Left lung (tissue), 10 donors: Measurements from ENCODE around the gene WSCD2. TPM values are rescaled to one million over a fixed set of nuclear protein-coding genes. Genes with fewer than 3 reads are reported as not detected.

ENCODE experiments used
- ATAC-seq: fragments of 200-7000 bp; cut with Tn5 transposase; one replicate; pipeline ENCODE4 v1.9.1; 2020; ENCODE audit warnings: moderate library complexity
- DNase-seq, 4 donors: peaks; one replicate each; pipeline ENCODE4 v3.0.0-alpha.2; 2013 to 2020
- H3K27ac ChIP-seq, 2 donors: fragments of 200-600 bp; sonication (generic) in 1 of 2; one replicate each; pipeline versions ENCODE4 v1.5.0 to v1.8.0; 2020 to 2021
- H3K27me3 ChIP-seq, 2 donors: fragments of 200-600 bp; sonication (generic) in 1 of 2; one replicate each; pipeline versions ENCODE4 v1.5.0 to v1.8.0; 2020 to 2021
- H3K36me3 ChIP-seq, 2 donors: fragments of 200-600 bp; sonication (generic) in 1 of 2; one replicate each; pipeline versions ENCODE4 v1.5.0 to v1.8.0; 2020 to 2021
- H3K4me1 ChIP-seq, 2 donors: fragments of 200-600 bp; one replicate each; pipeline ENCODE4 v1.8.0; 2021
- H3K4me3 ChIP-seq, 2 donors: fragments of 200-600 bp; sonication (generic) in 1 of 2; one replicate each; pipeline versions ENCODE4 v1.5.0 to v1.8.0; 2020 to 2021; ENCODE audit warnings: mild to moderate bottlenecking in 1 of 2
- H3K9me3 ChIP-seq, 2 donors: fragments of 200-600 bp; sonication (generic) in 1 of 2; one replicate each; pipeline versions ENCODE4 v1.5.0 to v1.8.0; 2020 to 2021
- intact Hi-C, 2 donors: fragments of 100-400 bp; cut with DNase I; formaldehyde crosslinking; loops; one replicate each; pipeline versions ENCODE4 v1.11.2 to v1.14.2; 2022
- polyA plus RNA-seq, 6 donors: library from polyadenylated mRNA; unstranded; fragments of 120-200 nt; gene quantifications; one replicate each; pipeline ENCODE4 v1.2.1, GENCODE V29; 2013; ENCODE audit not compliant: insufficient read length in 6 of 6
- total RNA-seq, 2 donors: library from RNA; stranded (reverse); fragmentation: NEBNext Ultra II Directional; extraction: Animal tissue kit (Norgen Biotek cat#: 25700); gene quantifications; one replicate each; pipeline ENCODE4 v1.2.1, GENCODE V29; 2021
- TF ChIP-seq, protein P1 (sequence below), 2 donors: fragments of 200-600 bp; sonication (generic) in 1 of 2; IDR thresholded peaks; one replicate each; pipeline versions ENCODE4 v1.5.0 to v1.8.0; 2021; ENCODE audit warnings: antibody characterized with exemption in 2 of 2
- donor health status: DM: no; HTN: yes; CAD: no.
- donor health status: DM: no; HTN: no; CAD: no.

Gene WSCD2
- total and polyA plus RNA-seq, 8 donors, result 0.29 to 1.3 (median 0.47) TPM

DNA sequence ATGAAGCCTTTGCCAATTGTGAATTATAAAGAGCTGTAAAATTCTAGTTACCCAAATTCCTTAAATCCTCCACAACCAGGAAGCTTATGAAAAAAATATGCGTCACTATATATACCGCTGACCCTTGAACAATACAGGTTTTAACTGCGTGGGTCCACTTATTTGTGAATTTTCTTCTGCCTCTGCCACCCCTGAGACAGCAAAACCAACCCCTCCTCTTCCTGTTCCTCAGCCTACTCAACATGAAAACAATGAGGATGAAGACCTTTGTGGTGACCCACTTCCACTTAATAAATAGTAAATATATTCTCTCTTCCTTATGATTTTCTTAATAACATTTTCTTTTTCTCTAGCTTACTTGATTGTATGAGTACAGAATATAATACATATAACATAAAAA lies 167.9 kb downstream of the WSCD2 start:
- Histone ChIP-seq H3K4me1 (peaks cover 0 to 45% of the 10 kb centered on the region in 2 donors), H3K27me3 (no peaks in the 10 kb centered on the region), H3K9me3 (no peaks in the 10 kb centered on the region), H3K27ac (no peak overlapping the region), H3K36me3 (peaks cover 0 to 15% of the 10 kb centered on the region in 2 donors), H3K4me3 (no peak overlapping the region)
- no peak for ATAC-seq
- intact Hi-C loops, result no loop called here
- no peak for DNase-seq
- TF ChIP-seq, protein P1, sequence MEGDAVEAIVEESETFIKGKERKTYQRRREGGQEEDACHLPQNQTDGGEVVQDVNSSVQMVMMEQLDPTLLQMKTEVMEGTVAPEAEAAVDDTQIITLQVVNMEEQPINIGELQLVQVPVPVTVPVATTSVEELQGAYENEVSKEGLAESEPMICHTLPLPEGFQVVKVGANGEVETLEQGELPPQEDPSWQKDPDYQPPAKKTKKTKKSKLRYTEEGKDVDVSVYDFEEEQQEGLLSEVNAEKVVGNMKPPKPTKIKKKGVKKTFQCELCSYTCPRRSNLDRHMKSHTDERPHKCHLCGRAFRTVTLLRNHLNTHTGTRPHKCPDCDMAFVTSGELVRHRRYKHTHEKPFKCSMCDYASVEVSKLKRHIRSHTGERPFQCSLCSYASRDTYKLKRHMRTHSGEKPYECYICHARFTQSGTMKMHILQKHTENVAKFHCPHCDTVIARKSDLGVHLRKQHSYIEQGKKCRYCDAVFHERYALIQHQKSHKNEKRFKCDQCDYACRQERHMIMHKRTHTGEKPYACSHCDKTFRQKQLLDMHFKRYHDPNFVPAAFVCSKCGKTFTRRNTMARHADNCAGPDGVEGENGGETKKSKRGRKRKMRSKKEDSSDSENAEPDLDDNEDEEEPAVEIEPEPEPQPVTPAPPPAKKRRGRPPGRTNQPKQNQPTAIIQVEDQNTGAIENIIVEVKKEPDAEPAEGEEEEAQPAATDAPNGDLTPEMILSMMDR (IDR thresholded peaks at IDR 0.05), result no peak

DNA sequence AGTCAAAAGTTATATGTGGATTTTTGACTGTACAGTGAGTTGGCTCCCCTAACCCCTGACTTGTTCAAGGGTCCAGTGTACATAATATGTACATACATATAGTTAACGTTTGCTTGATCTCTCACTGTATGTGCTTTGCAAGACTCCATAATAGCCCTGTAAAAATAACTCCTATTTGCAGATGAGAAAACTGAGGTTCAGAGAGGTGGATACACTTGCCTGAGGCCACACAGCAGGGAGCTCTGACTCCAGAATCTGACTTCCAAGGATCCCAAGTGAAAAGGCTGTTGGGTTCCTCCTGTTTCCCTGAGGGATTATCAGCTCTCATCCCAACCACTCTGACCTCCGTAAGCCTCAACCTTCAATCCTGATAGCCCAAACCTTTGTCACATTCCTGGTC lies 168.3 kb downstream of the WSCD2 start:
- TF ChIP-seq, protein P1 (IDR thresholded peaks at IDR 0.05), result no peak
- Histone ChIP-seq H3K36me3 (peaks cover 0 to 10% of the 10 kb centered on the region in 2 donors), H3K4me3 (no peak overlapping the region), H3K9me3 (no peaks in the 10 kb centered on the region), H3K27me3 (no peaks in the 10 kb centered on the region), H3K4me1 (peaks cover under 1 to 50% of the 10 kb centered on the region in 2 donors), H3K27ac (no peak overlapping the region)
- intact Hi-C loops, result no loop called here
- no peak for ATAC-seq
- DNase-seq, result no peak

DNA sequence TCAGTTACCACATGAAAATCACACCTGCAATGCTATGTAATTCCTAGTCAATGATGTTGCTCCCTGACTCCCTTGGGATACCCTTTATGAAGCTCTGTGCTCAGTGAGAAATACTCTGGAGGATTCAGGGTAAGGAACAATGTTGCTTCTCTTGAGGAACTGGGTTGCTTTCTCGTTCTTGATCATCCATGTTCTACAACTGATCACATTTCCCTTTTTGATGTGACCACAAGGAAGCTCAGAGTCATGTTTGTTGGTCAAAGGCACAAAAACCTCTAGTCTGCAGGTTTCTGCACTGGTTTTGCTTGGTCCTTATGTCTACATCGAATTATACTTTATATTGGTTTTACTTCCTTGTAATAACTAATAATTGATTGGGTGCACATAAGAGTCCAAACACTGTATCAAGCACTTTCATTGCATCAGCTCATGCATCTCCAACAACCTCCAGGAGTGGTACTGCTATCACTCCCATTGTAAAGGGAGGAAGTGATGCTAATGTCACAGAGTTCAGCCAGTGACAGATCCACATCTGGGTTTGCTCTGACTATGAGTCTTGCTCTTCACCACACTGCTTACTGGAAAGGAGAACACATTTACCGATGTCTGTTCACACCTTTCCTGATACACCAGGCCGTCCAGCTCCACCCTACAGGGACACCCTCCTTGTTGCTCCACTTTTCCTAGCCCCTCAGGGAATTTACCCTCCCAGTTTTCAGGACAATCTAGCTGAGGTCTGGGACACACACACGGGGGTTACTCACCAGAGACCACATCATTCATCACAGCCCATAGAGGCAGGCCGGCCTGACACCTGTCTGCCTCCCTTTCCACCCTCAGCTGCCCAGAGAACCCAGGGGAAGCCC lies 169.0 kb downstream of the WSCD2 start:
- H3K27me3 ChIP-seq, result no peaks in the 10 kb centered on the region
- H3K36me3 ChIP-seq, result peaks cover 0 to 3% of the 10 kb centered on the region in 2 donors
- peak overlapping the region in 1 of 2 donors; percentile 23 for H3K27ac ChIP-seq
- DNase-seq (no peak), ATAC-seq (no peak)
- no peak overlapping the region for H3K4me3 ChIP-seq
- peaks cover 8 to 57% of the 10 kb centered on the region in 2 donors for H3K4me1 ChIP-seq
- TF ChIP-seq, protein P1 (IDR thresholded peaks at IDR 0.05), result no peak
- no peaks in the 10 kb centered on the region for H3K9me3 ChIP-seq
- intact Hi-C loops, result no loop called here

DNA sequence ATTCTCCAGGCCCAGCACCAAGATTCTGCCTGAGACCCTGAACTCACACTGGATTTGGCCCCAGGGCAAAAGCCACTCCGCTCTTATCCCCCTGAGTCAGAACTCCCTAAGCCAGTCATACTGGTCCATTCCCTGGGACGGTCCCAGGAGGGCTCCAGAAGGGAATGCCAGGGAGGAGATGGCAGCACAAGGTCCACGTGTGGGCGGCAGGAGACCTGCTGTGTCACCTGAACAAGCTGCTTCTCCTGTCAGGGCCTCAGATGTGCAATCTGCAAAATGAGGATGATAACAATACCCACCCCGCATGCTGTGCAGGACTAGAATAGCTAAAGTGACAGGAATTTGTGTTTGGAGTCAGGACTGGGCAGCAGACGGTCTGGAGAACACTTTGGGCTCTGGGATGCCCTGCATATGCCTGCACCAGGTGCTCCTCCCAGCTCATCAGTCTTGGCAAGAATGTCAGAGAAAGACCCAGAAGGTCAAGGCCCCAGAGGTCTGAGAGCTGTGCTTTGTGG lies 169.7 kb downstream of the WSCD2 start:
- no peak for ATAC-seq

DNA sequence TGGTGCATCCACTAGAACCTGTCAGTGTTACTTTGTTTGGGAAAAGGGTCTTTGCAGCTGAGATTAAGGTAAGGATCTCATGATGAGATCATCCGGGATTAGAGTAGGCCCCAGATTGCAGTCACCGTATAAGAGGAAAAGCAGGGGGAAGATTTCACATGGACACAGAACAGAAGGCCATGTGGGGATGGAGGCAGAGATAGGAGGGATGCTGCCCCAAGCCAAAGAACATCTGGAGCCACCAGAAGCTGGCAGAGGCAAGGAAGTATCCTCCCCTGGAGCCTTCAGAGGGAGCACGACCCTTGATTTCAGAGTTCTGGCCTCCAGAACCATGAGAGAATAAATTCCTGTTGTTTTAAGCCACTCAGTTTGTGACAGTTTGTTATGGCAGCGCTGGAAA lies 170.4 kb downstream of the WSCD2 start:
- intact Hi-C loops, result no loop called here

More for the DNA sequence above, 169.7 kb downstream of the WSCD2 start:
- intact Hi-C loops, result no loop called here
- no peak for DNase-seq
- H3K27ac ChIP-seq, result peak overlapping the region in 1 of 2 donors; percentile 23
- H3K27me3 ChIP-seq, result no peaks in the 10 kb centered on the region
- H3K4me3 ChIP-seq, result no peak overlapping the region
- H3K36me3 ChIP-seq, result no peaks in the 10 kb centered on the region
- TF ChIP-seq, protein P1 (IDR thresholded peaks at IDR 0.05), result no peak
- H3K9me3 ChIP-seq, result no peaks in the 10 kb centered on the region
- peaks cover 14 to 64% of the 10 kb centered on the region in 2 donors for H3K4me1 ChIP-seq

More for the DNA sequence above, 170.4 kb downstream of the WSCD2 start:
- TF ChIP-seq, protein P1 (IDR thresholded peaks at IDR 0.05), result no peak
- Histone ChIP-seq H3K36me3 (no peaks in the 10 kb centered on the region), H3K4me1 (peaks cover 18 to 71% of the 10 kb centered on the region in 2 donors), H3K27me3 (no peaks in the 10 kb centered on the region), H3K4me3 (no peak overlapping the region), H3K27ac (no peak overlapping the region), H3K9me3 (no peaks in the 10 kb centered on the region)
- ATAC-seq (no peak), DNase-seq (no peak)
